ENCODE data around the gene KIAA0513. TPM values are rescaled to one million over a fixed set of nuclear protein-coding genes. Genes with fewer than 3 reads are reported as not detected.

KIAA0513 gene
- total RNA-seq, 1 donor from 2014 or later: 1.9 TPM

DNA sequence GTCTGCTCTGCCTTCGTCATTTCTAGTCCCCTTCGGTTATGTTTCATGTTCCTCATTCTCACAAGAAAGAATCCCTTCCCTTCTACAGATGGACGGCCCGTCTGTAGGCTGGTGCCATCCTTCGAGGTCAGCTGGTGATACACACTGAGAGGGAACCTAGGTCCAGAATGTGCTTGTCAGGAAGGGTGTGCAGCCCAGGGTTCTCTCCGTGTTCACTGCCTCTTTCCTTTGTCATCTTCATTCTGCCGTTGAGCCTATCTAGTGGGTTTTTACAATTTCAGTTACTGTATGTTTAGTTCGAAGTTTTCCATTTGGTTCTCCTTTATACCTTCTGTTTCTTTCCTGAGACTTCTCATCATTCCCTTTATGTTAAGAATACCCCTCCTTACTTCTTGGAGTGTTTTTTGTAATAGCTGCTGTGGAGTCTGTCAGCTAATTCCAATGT, 18.9 kb downstream of the KIAA0513 start:
- no peak for DNase-seq (ENCODE audit: low read depth)
- no peaks in the 10 kb centered on the region for H3K27me3 ChIP-seq (ENCODE audit: control insufficient read depth, insufficient read depth, low read length)
- no peaks in the 10 kb centered on the region for H3K36me3 ChIP-seq (ENCODE audit: control insufficient read depth, insufficient read depth, low read length)
- H3K4me3 ChIP-seq (ENCODE audit: low read depth, low read length): no peak overlapping the region
- TF ChIP-seq, protein P1, sequence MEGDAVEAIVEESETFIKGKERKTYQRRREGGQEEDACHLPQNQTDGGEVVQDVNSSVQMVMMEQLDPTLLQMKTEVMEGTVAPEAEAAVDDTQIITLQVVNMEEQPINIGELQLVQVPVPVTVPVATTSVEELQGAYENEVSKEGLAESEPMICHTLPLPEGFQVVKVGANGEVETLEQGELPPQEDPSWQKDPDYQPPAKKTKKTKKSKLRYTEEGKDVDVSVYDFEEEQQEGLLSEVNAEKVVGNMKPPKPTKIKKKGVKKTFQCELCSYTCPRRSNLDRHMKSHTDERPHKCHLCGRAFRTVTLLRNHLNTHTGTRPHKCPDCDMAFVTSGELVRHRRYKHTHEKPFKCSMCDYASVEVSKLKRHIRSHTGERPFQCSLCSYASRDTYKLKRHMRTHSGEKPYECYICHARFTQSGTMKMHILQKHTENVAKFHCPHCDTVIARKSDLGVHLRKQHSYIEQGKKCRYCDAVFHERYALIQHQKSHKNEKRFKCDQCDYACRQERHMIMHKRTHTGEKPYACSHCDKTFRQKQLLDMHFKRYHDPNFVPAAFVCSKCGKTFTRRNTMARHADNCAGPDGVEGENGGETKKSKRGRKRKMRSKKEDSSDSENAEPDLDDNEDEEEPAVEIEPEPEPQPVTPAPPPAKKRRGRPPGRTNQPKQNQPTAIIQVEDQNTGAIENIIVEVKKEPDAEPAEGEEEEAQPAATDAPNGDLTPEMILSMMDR (IDR thresholded peaks at IDR 0.05; ENCODE audit: insufficient read depth, low read length, poor library complexity, severe bottlenecking): no peak

DNA sequence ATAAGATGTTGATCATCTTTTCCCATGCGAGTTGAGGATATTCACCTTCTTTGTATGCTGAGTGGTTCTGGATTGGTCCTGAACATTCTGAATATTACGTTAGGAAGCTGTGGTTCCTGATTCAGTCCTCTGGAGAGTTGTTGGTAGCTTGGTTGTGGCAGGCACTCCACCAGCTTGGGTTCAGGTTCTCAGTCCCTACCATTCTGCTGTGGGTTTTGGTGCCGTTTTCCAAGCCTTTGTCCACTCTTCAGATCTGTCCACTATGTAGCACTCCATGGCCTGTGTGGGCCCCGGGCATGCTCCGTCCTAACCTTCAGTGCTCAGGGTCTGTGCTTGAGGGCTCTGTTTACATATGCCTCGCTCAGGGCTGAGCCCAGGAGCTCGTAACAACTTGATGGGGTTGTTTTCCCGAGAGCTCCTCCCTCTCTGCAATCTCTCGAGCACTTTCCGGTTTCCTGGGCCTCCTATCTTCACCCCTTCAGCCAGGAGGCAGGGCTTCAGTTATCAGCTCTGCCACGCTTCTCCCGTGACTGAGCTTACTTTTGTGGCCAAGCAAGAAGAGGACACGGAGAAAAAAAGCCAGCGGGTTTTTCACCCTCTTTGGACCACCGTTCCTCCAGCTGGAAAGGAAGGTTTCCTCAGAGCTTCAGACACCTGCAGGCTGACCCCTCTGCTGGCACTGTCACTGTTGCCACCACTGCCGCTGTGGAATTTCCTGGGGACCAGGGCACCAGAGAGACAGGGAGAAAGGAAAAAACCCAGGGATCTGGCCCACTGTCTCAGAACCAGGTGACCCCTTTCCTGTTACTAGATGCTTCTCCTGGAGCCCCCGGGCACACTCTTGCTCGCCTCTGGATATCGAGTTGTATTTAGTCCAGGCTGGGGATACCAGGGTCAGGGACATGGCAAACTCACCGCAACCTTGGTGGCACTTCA, 19.6 kb downstream of the KIAA0513 start:
- TF ChIP-seq, protein P1 (IDR thresholded peaks at IDR 0.05; ENCODE audit: insufficient read depth, low read length, poor library complexity, severe bottlenecking): no peak
- Histone ChIP-seq H3K27me3 (ENCODE audit: control insufficient read depth, insufficient read depth, low read length) (no peaks in the 10 kb centered on the region), H3K4me3 (ENCODE audit: low read depth, low read length) (no peak overlapping the region), H3K36me3 (ENCODE audit: control insufficient read depth, insufficient read depth, low read length) (no peaks in the 10 kb centered on the region)
- no peak for DNase-seq (ENCODE audit: low read depth)

GRCh38 chr16:85047867-85048455, 20.4 kb downstream of the KIAA0513 start:
- no peak overlapping the region for H3K4me3 ChIP-seq (ENCODE audit: low read depth, low read length)
- TF ChIP-seq, protein P1 (IDR thresholded peaks at IDR 0.05; ENCODE audit: insufficient read depth, low read length, poor library complexity, severe bottlenecking): no peak
- no peaks in the 10 kb centered on the region for H3K36me3 ChIP-seq (ENCODE audit: control insufficient read depth, insufficient read depth, low read length)
- no peaks in the 10 kb centered on the region for H3K27me3 ChIP-seq (ENCODE audit: control insufficient read depth, insufficient read depth, low read length)
- no peak for DNase-seq (ENCODE audit: low read depth)

DNA sequence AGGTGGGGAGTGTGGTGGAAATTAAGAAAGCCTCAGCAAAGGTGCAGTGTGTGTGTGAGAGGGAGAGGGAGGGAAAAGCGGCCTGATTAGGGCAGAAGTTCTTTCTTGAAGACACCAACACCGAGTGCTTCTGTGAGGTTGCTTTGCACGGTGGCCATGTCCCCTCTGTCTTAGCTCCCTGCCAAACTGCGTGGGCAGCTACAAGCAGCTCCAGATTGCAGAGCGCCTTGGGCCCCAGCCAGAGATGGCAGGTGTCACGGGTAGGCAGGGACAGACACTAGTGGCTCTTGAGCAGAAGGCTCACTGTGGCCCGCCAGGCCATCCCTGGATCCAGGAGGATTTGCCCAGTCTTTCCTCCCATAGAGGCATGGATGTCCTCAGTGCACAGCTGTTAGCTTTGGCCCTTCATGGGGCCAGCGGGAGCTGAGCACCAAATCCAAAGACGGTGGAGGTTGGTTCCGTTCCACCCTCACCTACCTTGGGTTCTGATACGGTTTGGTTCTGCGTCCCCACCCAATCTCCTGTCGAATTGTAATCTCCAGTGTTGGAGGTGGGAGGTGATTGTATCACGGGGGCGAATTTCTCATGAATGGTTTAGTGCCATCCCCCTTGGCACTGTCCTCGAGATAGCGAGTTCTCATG, 21.4 kb downstream of the KIAA0513 start:
- H3K4me3 ChIP-seq (ENCODE audit: low read depth, low read length): no peak overlapping the region
- no peaks in the 10 kb centered on the region for H3K27me3 ChIP-seq (ENCODE audit: control insufficient read depth, insufficient read depth, low read length)
- TF ChIP-seq, protein P1 (IDR thresholded peaks at IDR 0.05; ENCODE audit: insufficient read depth, low read length, poor library complexity, severe bottlenecking): no peak
- DNase-seq (ENCODE audit: low read depth): no peak
- H3K36me3 ChIP-seq (ENCODE audit: control insufficient read depth, insufficient read depth, low read length): no peaks in the 10 kb centered on the region

GRCh38 chr16:85049706-85050305, 22.2 kb downstream of the KIAA0513 start:
- DNase-seq (ENCODE audit: low read depth): no peak

More at GRCh38 chr16:85049706-85050305, 22.2 kb downstream of the KIAA0513 start:
- Histone ChIP-seq H3K27me3 (ENCODE audit: control insufficient read depth, insufficient read depth, low read length) (no peaks in the 10 kb centered on the region), H3K36me3 (ENCODE audit: control insufficient read depth, insufficient read depth, low read length) (no peaks in the 10 kb centered on the region), H3K4me3 (ENCODE audit: low read depth, low read length) (no peak overlapping the region)
- TF ChIP-seq, protein P1 (IDR thresholded peaks at IDR 0.05; ENCODE audit: insufficient read depth, low read length, poor library complexity, severe bottlenecking): no peak

Measured in kidney epithelial cell (primary cell).